ENCODE results near the gene IWS1.

DNA sequence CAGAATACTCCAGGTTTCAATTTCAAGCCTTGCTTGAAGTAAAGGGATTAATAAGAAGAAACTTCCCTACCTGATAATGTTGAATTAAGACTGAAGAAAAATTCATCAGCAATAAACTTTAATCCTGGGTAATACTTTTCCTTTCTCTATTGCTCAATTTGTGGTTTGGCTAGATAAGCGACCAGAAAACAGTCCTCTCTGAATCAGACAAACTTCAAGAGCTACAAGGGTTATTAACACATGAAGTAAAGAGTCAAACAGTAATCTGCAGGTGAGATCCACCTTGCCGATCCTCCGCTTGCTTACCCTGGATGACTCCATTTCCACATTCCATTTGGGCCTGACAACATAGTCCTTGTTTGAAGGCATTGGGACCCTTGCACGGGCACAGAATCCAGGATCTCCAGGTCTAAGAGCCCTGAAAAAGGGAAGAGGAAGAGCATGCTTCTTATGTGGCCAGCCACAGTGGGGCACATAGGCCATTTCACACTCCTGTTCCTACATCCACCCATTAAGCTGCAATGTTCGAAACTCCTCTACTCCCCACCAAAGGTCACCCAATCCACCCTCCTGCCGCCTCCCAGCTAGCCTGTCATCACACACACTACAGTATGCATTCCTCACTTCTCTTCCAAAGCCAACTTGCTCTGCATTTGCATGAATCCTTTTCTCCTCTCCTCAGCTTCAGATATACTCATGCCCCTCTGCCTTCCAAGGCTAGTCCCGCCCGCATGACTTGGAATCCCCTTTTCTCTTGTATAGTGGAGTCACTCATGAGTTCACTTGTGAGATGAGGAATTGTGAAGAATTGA lies 39.8 kb downstream of the IWS1 start:
- TF ChIP-seq, protein P1, sequence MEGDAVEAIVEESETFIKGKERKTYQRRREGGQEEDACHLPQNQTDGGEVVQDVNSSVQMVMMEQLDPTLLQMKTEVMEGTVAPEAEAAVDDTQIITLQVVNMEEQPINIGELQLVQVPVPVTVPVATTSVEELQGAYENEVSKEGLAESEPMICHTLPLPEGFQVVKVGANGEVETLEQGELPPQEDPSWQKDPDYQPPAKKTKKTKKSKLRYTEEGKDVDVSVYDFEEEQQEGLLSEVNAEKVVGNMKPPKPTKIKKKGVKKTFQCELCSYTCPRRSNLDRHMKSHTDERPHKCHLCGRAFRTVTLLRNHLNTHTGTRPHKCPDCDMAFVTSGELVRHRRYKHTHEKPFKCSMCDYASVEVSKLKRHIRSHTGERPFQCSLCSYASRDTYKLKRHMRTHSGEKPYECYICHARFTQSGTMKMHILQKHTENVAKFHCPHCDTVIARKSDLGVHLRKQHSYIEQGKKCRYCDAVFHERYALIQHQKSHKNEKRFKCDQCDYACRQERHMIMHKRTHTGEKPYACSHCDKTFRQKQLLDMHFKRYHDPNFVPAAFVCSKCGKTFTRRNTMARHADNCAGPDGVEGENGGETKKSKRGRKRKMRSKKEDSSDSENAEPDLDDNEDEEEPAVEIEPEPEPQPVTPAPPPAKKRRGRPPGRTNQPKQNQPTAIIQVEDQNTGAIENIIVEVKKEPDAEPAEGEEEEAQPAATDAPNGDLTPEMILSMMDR (IDR thresholded peaks at IDR 0.05) = no peak
- no peak for TF ChIP-seq POLR2A (IDR thresholded peaks at IDR 0.05)
